Measurements from ENCODE around the gene APOD. TPM values are rescaled to one million over a fixed set of nuclear protein-coding genes. Genes with fewer than 3 reads are reported as not detected.
A peak's percentile ranks its signal among the peaks of the same experiment; 100 is the strongest.

APOD gene
- total and polyA plus RNA-seq, 10 of the 15 experiments (the other 5 are each of a cell fraction or from before 2014, with no cell fraction given): 0.06 to 0.77 (median 0.47) TPM; not detected in 3

DNA sequence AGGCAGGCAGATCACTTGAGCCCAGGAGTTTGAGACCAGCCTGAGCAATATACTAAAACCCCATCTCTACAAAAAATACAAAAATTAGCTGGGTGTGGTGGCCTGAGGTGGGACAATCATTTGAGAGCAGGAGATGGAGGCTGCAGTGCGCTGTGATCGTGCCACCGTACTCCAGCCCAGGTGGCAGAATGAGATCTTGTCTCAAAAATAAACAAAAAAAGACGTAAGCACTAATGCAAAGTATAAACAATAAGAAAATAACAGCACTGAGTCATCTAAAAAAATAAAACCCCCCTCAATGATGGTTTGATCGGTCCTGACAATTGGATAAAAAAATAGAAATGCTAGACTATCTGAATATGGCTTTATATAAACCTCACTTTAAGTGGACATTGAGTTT is 44.3 kb downstream of the APOD start:
- 98% methylated on average over 5 of the region's 5 CpGs for WGBS (ENCODE audit: insufficient coverage, insufficient replicate concordance, low lambda C conversion rate, missing lambda C conversion rate)
- no peak for DNase-seq (ENCODE audit: low read depth, low spot score)
- BruUV-seq (replicated peaks): no TSS peak
- peak overlapping the region; percentile 91 for H3K4me2 ChIP-seq (ENCODE audit: control insufficient read depth, insufficient read depth)
- no peaks in the 10 kb centered on the region for H4K20me1 ChIP-seq (ENCODE audit: control insufficient read depth, insufficient read depth)
- H3K27me3 ChIP-seq (replicated peaks in 1 of 2; ENCODE audit: control insufficient read depth in 2 of 2, insufficient read depth in 2 of 2, low read length in 1 of 2): no peaks in the 10 kb centered on the region
- CTCF ChIA-PET: interaction anchor here (2.0 to 4.6 kb wide), 2 partner anchors 17 to 269 kb away, joined by 8 to 51 read pairs; partner anchors contain the start of gene XXYLT1
- RAD21 ChIA-PET (ENCODE audit: unreplicated experiment): interaction anchor here (1.2 to 6.8 kb wide), 2 partner anchors 269 to 857 kb away, joined by 3 to 60 read pairs; partner anchors contain the start of gene XXYLT1
- intact Hi-C loops (cut with micrococcal nuclease; ENCODE audit: unreplicated experiment) (no loop called here), in situ Hi-C loops (cut with MboI) (loop anchor here (5.0 to 25.0 kb wide), 2 partner anchors 402 to 867 kb away; partner anchors contain the start of gene LSG1)
- FAIRE-seq: no peak
- no peaks in the 10 kb centered on the region; a peak in 1 of 4 replicates for H3K36me3 ChIP-seq (ENCODE audit: control insufficient read depth in 2 of 2, insufficient read depth in 2 of 2, low read length in 1 of 2)
- no peak overlapping the region for H3K9ac ChIP-seq (ENCODE audit: control insufficient read depth, insufficient read depth, low read length)
- H3K4me3 ChIP-seq: peak overlapping the region; percentile 77
- no peak for ATAC-seq
- no peak overlapping the region for H2AFZ ChIP-seq (ENCODE audit: control insufficient read depth, low read depth, low read length)
- H3K27ac ChIP-seq (ENCODE audit: control insufficient read depth, insufficient read depth): no peak overlapping the region
- H3K9me3 ChIP-seq (replicated peaks; ENCODE audit: control insufficient read depth, insufficient read depth, low read length): no peaks in the 10 kb centered on the region
- H3K4me1 ChIP-seq (ENCODE audit: control insufficient read depth, insufficient read depth, low read length): peaks cover 7% of the 10 kb centered on the region
- peaks cover 86% of the 10 kb centered on the region for H3K79me2 ChIP-seq (ENCODE audit: control insufficient read depth, insufficient read depth, low read length)
- POLR2A ChIA-PET: interaction anchor here (0.5 to 1.3 kb wide), 3 partner anchors 10 to 927 kb away, joined by 3 to 5 read pairs (median 3); partner anchors contain the start of gene XXYLT1
- TF ChIP-seq, protein P1, sequence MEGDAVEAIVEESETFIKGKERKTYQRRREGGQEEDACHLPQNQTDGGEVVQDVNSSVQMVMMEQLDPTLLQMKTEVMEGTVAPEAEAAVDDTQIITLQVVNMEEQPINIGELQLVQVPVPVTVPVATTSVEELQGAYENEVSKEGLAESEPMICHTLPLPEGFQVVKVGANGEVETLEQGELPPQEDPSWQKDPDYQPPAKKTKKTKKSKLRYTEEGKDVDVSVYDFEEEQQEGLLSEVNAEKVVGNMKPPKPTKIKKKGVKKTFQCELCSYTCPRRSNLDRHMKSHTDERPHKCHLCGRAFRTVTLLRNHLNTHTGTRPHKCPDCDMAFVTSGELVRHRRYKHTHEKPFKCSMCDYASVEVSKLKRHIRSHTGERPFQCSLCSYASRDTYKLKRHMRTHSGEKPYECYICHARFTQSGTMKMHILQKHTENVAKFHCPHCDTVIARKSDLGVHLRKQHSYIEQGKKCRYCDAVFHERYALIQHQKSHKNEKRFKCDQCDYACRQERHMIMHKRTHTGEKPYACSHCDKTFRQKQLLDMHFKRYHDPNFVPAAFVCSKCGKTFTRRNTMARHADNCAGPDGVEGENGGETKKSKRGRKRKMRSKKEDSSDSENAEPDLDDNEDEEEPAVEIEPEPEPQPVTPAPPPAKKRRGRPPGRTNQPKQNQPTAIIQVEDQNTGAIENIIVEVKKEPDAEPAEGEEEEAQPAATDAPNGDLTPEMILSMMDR (IDR thresholded peaks at IDR 0.05 in 2 of 3, conservative IDR thresholded peaks at IDR 0.05 in 1 of 3; ENCODE audit: control insufficient read depth in 2 of 3, extremely low read depth in 1 of 3, insufficient read depth in 1 of 3, low read depth in 3 of 3, low read length in 3 of 3): no peak
- TF ChIP-seq, protein P2, sequence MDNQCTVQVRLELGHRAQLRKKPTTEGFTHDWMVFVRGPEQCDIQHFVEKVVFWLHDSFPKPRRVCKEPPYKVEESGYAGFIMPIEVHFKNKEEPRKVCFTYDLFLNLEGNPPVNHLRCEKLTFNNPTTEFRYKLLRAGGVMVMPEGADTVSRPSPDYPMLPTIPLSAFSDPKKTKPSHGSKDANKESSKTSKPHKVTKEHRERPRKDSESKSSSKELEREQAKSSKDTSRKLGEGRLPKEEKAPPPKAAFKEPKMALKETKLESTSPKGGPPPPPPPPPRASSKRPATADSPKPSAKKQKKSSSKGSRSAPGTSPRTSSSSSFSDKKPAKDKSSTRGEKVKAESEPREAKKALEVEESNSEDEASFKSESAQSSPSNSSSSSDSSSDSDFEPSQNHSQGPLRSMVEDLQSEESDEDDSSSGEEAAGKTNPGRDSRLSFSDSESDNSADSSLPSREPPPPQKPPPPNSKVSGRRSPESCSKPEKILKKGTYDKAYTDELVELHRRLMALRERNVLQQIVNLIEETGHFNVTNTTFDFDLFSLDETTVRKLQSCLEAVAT (IDR thresholded peaks at IDR 0.05): peak; percentile 69
- SMC1A ChIA-PET (ENCODE audit: uncharacterized antibody, unreplicated experiment): interaction anchor here (2.5 to 3.4 kb wide), 2 partner anchors 10 to 269 kb away, joined by 22 to 28 read pairs; partner anchors contain the start of gene XXYLT1

All from GM12878 (cell line).